HepG2 (cell line): ENCODE results near the gene CRMP1. TPM values are rescaled to one million over a fixed set of nuclear protein-coding genes. Genes with fewer than 3 reads are reported as not detected.

Experiments used
- ATAC-seq: fragments of 200-7000 bp; cut with Tn5 transposase; 3 replicates; pipeline ENCODE4 v1.9.1; 2020; ENCODE audit warnings: mild to moderate bottlenecking, moderate library complexity
- BruUV-seq: library from RNA; stranded (reverse); fragments of 400-500 nt; replicated peaks from 2 replicates; lab custom pipeline; 2021; lab: Mats Ljungman, UMichigan
- CTCF ChIA-PET: fragments of 300-600 bp; formaldehyde crosslinking; extraction: SDS; loops from one replicate; lab custom pipeline; 2021; ENCODE audit warnings: low total read pairs, inconsistent platforms, low intra/inter-chr PET ratio; lab: Yijun Ruan, JAX
- POLR2A ChIA-PET: fragments of 350-600 bp; sonication (Branson Sonifier 250); formaldehyde crosslinking; loops from one replicate; lab custom pipeline; 2020; ENCODE audit warnings: antibody characterized with exemption, inconsistent platforms; lab: Yijun Ruan, JAX
- DNase-seq: peaks from one replicate; pipeline ENCODE4 v3.0.0-alpha.2; 2015; ENCODE audit warnings: low spot score
- FAIRE-seq: peaks from 3 replicates; lab custom pipeline; 2011; peaks lifted over from hg19 to GRCh38; lab: Jason Lieb, UNC
- H2AFZ ChIP-seq: one replicate; pipeline ENCODE4 v1.6.1; 2011; ENCODE audit warnings: low read length, inconsistent platforms
- H3K27ac ChIP-seq: fragments of 300-600 bp; 3 replicates; pipeline ENCODE4 v1.8.0; 2011; ENCODE audit warnings: mixed run types, mild to moderate bottlenecking, mixed read lengths, low read length, inconsistent platforms; ENCODE audit not compliant: insufficient read depth; ENCODE audit errors: extremely low read length
- H3K27me3 ChIP-seq, 2 experiments: fragments of 200-600 bp in 1 of 2; 2 replicates in 1 of 2; 3 replicates in 1 of 2; pipeline versions ENCODE4 v1.6.0 to v1.8.0; 2011; ENCODE audit warnings: low read length in 2 of 2, mild to moderate bottlenecking in 2 of 2, moderate library complexity in 2 of 2, inconsistent platforms in 1 of 2; ENCODE audit not compliant: insufficient read depth in 2 of 2, control insufficient read depth in 1 of 2
- H3K36me3 ChIP-seq, 2 experiments: fragments of 200-600 bp in 1 of 2; replicated peaks in 1 of 2; 2 replicates in 1 of 2; 3 replicates in 1 of 2; pipeline versions ENCODE4 v1.5.1 to v1.8.0; 2011; ENCODE audit warnings: low read length in 2 of 2, inconsistent platforms in 1 of 2; ENCODE audit not compliant: insufficient read depth in 2 of 2, control insufficient read depth in 1 of 2
- H3K4me1 ChIP-seq: 2 replicates; pipeline ENCODE4 v1.5.1; 2012; ENCODE audit warnings: low read length, inconsistent platforms; ENCODE audit not compliant: insufficient read depth
- H3K4me2 ChIP-seq: 2 replicates; pipeline ENCODE4 v1.6.0; 2011; ENCODE audit warnings: low read depth, low read length, inconsistent platforms
- H3K4me3 ChIP-seq, 3 experiments: fragments of 200-600 bp in 1 of 3; sonication (generic), shearing (Covaris generic) in 1 of 3; replicated peaks in 1 of 3; 2 replicates each; pipeline ENCODE4 v1.5.1; 2011 to 2016; ENCODE audit warnings: low read length in 3 of 3, inconsistent platforms in 2 of 3, low read depth in 2 of 3, mild to moderate bottlenecking in 2 of 3, control low read depth in 1 of 3, mixed read lengths in 1 of 3; ENCODE audit not compliant: insufficient read depth in 1 of 3
- H3K79me2 ChIP-seq: one replicate; pipeline ENCODE4 v1.6.1; 2011; ENCODE audit warnings: low read length, inconsistent platforms; ENCODE audit not compliant: insufficient read depth
- H3K9ac ChIP-seq: 2 replicates; pipeline ENCODE4 v1.6.0; 2011; ENCODE audit warnings: mild to moderate bottlenecking, low read depth, low read length, inconsistent platforms; ENCODE audit not compliant: insufficient read depth
- H3K9me3 ChIP-seq: 2 replicates; pipeline ENCODE4 v1.5.1; 2012; ENCODE audit warnings: mild to moderate bottlenecking, low read length
- H4K20me1 ChIP-seq: 2 replicates; pipeline ENCODE4 v1.6.0; 2011; ENCODE audit warnings: inconsistent platforms, mild to moderate bottlenecking, low read length, moderate library complexity; ENCODE audit not compliant: insufficient read depth
- BRF2 ChIP-seq: sonication (generic); formaldehyde crosslinking; IDR thresholded peaks from 2 replicates; pipeline ENCODE4 v1.8.1; 2022; ENCODE audit warnings: mild to moderate bottlenecking, missing genetic modification reagents
- HOXA7 ChIP-seq: sonication (generic); formaldehyde crosslinking; IDR thresholded peaks from 2 replicates; pipeline ENCODE4 v1.8.1; 2022; ENCODE audit warnings: mild to moderate bottlenecking, missing genetic modification reagents, moderate library complexity
- PLSCR1 ChIP-seq: sonication (generic); formaldehyde crosslinking; IDR thresholded peaks from 2 replicates; pipeline ENCODE4 v1.5.0; 2020; ENCODE audit warnings: missing genetic modification reagents, mild to moderate bottlenecking, borderline replicate concordance
- RBM39 ChIP-seq: fragments of 200-400 bp; formaldehyde crosslinking; IDR thresholded peaks from one replicate; pipeline ENCODE4 v1.6.1; 2018; ENCODE audit warnings: antibody characterized with exemption, mild to moderate bottlenecking, low read depth, low read length; ENCODE audit not compliant: poor library complexity, severe bottlenecking
- RFX1 ChIP-seq: fragments of 450-650 bp; IDR thresholded peaks from 2 replicates; pipeline ENCODE4 v1.6.1; 2017
- ZKSCAN1 ChIP-seq: fragments of 150-350 bp; IDR thresholded peaks from 2 replicates; pipeline ENCODE4 v1.6.1; 2014; ENCODE audit warnings: low read length
- ZNF605 ChIP-seq: sonication (generic); formaldehyde crosslinking; IDR thresholded peaks from 2 replicates; pipeline ENCODE4 v1.8.0; 2022; ENCODE audit warnings: mild to moderate bottlenecking, missing genetic modification reagents
- WGBS: methylation state at CpG from one replicate; pipeline ENCODE4 v1.1.6; 2017; ENCODE audit warnings: low lambda C conversion rate; 5-methylcytosine and 5-hydroxymethylcytosine counted together
- in situ Hi-C: cut with HindIII; loops from 2 replicates; pipeline ENCODE4 v1.10.0; 2017; ENCODE audit warnings: low pct_unique_long_range_greater_than_20kb; ENCODE audit not compliant: extremely low pct_ligation_motif_present
- intact Hi-C: fragments of 100-400 bp; cut with micrococcal nuclease; formaldehyde crosslinking; loops from one replicate; pipeline ENCODE4 v1.10.0; 2022; ENCODE audit not compliant: unreplicated experiment
- polyA plus RNA-seq, 8 experiments: library from polyadenylated mRNA; depleted of rRNA in 3 of 8; stranded (reverse) in 7 of 8; unstranded in 1 of 8; fragments of >200 nt; fragmentation: Illumina TruSeq in 4 of 8; extraction: Trizol in 4 of 8; gene quantifications; 2 replicates each; pipeline versions ENCODE4 v1.2.1 to v1.2.3, GENCODE V29; 2011 to 2016; ENCODE audit warnings: low read depth in 4 of 8, missing spikeins in 1 of 8, mixed read lengths in 1 of 8; ENCODE audit not compliant: insufficient read depth in 1 of 8
- total RNA-seq, 5 experiments: library from RNA; depleted of rRNA; stranded (reverse); fragments of >200 nt; fragmentation: Illumina TruSeq; extraction: Trizol; gene quantifications; 2 replicates each; pipeline ENCODE4 v1.2.3, GENCODE V29; 2016; ENCODE audit warnings: low read depth in 1 of 5
- TF ChIP-seq, protein P1 (sequence below): sonication (generic); formaldehyde crosslinking; IDR thresholded peaks from 2 replicates; pipeline ENCODE4 v1.5.0; 2020; ENCODE audit warnings: mild to moderate bottlenecking, missing genetic modification reagents
- TF ChIP-seq, protein P2 (sequence below): sonication (generic); formaldehyde crosslinking; IDR thresholded peaks from 2 replicates; pipeline ENCODE4 v1.5.1; 2020; ENCODE audit warnings: mild to moderate bottlenecking, missing genetic modification reagents, borderline replicate concordance

The CRMP1 gene
- total and polyA plus RNA-seq, 2 of the 13 experiments (the other 11 are each of a cell fraction or from before 2014, with no cell fraction given): not detected

DNA sequence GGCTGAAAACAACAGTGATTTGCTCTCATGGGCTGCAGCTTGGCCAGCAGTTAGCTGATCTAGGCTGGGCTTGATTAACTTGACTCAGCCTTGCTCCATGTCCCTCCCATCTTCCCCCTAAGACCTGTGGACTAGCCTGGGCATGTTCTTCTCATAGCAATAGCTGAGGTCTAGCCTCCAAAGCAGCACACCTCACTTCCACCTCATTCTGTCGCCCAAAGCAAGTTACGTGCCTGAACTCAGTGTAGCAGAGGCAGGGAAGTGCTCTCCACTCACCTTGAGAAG, 119.7 kb downstream of the CRMP1 start:
- peaks cover 0 to 5% of the 10 kb centered on the region in 2 experiments; a peak in 1 of 5 replicates for H3K36me3 ChIP-seq
- no peak overlapping the region for H2AFZ ChIP-seq
- TF ChIP-seq, protein P1, sequence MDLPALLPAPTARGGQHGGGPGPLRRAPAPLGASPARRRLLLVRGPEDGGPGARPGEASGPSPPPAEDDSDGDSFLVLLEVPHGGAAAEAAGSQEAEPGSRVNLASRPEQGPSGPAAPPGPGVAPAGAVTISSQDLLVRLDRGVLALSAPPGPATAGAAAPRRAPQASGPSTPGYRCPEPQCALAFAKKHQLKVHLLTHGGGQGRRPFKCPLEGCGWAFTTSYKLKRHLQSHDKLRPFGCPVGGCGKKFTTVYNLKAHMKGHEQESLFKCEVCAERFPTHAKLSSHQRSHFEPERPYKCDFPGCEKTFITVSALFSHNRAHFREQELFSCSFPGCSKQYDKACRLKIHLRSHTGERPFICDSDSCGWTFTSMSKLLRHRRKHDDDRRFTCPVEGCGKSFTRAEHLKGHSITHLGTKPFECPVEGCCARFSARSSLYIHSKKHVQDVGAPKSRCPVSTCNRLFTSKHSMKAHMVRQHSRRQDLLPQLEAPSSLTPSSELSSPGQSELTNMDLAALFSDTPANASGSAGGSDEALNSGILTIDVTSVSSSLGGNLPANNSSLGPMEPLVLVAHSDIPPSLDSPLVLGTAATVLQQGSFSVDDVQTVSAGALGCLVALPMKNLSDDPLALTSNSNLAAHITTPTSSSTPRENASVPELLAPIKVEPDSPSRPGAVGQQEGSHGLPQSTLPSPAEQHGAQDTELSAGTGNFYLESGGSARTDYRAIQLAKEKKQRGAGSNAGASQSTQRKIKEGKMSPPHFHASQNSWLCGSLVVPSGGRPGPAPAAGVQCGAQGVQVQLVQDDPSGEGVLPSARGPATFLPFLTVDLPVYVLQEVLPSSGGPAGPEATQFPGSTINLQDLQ: no peak
- TF ChIP-seq BRF2 (CRISPR knock-in tag) (no peak), PLSCR1 (no peak), ZKSCAN1 (no peak), HOXA7 (CRISPR knock-in tag) (no peak), RFX1 (no peak), RBM39 (no peak), ZNF605 (CRISPR knock-in tag) (no peak)
- TF ChIP-seq, protein P2, sequence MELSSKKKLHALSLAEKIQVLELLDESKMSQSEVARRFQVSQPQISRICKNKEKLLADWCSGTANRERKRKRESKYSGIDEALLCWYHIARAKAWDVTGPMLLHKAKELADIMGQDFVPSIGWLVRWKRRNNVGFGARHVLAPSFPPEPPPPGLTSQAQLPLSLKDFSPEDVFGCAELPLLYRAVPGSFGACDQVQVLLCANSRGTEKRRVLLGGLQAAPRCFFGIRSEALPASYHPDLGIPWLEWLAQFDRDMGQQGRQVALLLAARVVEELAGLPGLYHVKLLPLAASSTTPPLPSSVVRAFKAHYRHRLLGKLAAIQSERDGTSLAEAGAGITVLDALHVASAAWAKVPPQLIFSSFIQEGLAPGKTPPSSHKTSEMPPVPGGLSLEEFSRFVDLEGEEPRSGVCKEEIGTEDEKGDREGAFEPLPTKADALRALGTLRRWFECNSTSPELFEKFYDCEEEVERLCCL: no peak
- ATAC-seq (no peak), DNase-seq (no peak), FAIRE-seq (no peak)
- H3K4me1 ChIP-seq: no peaks in the 10 kb centered on the region
- H4K20me1 ChIP-seq: no peaks in the 10 kb centered on the region
- no peak overlapping the region for H3K4me2 ChIP-seq
- no peaks in the 10 kb centered on the region for H3K27me3 ChIP-seq
- H3K27ac ChIP-seq: no peak overlapping the region
- H3K79me2 ChIP-seq: no peaks in the 10 kb centered on the region
- no TSS peak for BruUV-seq
- H3K4me3 ChIP-seq: no peak overlapping the region
- intact Hi-C loops (no loop called here), in situ Hi-C loops (no loop called here)
- peaks cover 29% of the 10 kb centered on the region for H3K9me3 ChIP-seq
- H3K9ac ChIP-seq: no peak overlapping the region
- WGBS: 94% methylated on average over 2 of the region's 2 CpGs
- POLR2A ChIA-PET: no interaction called here
- CTCF ChIA-PET: no interaction called here
